GM12892 (cell line): Measurements from ENCODE around the gene ZNF473.

Experiments used
- POLR2A ChIP-seq: IDR thresholded peaks from 2 replicates; pipeline ENCODE4 v1.6.1; 2011; ENCODE audit warnings: low read depth, low read length, control low read depth
- POLR2AphosphoS5 ChIP-seq: IDR thresholded peaks from 2 replicates; pipeline ENCODE4 v1.6.1; 2011; ENCODE audit warnings: low read depth, low read length, control low read depth
- TAF1 ChIP-seq: IDR thresholded peaks from 2 replicates; pipeline ENCODE4 v1.6.1; 2011; ENCODE audit warnings: low read depth, mild to moderate bottlenecking, control low read depth, low read length, borderline replicate concordance

- no peak for TF ChIP-seq POLR2A
- TF ChIP-seq POLR2AphosphoS5, result no peak
- TF ChIP-seq TAF1, result no peak
These were observed 1.1 kb upstream of the ZNF473 start for GRCh38 chr19:50024719-50025021.
